GM12878 (cell line): ENCODE measurements around the gene SLC15A3. TPM values are rescaled to one million over a fixed set of nuclear protein-coding genes. Genes with fewer than 3 reads are reported as not detected.

Source experiments
- ATAC-seq: fragments of 200-7000 bp; cut with Tn5 transposase; 3 replicates; pipeline ENCODE4 v1.9.1; 2020; ENCODE audit warnings: mild to moderate bottlenecking, moderate library complexity
- BruUV-seq: library from RNA; stranded (reverse); fragments of 400-500 nt; replicated peaks from 2 replicates; lab custom pipeline; 2021; lab: Mats Ljungman, UMichigan
- CTCF ChIA-PET: fragments of 300-600 bp; sonication (Branson Sonifier 250); formaldehyde crosslinking; extraction: SDS; loops from one replicate; lab custom pipeline; 2021; ENCODE audit warnings: inconsistent platforms; lab: Yijun Ruan, JAX
- POLR2A ChIA-PET: fragments of 350-600 bp; formaldehyde crosslinking; extraction: SDS; loops from one replicate; lab custom pipeline; 2021; ENCODE audit warnings: inconsistent platforms; lab: Charles Lee
- RAD21 ChIA-PET: fragments of 300-600 bp; sonication (Branson Sonifier 250); formaldehyde crosslinking; loops from one replicate; lab custom pipeline; 2023; ENCODE audit warnings: antibody characterized with exemption; ENCODE audit not compliant: unreplicated experiment; lab: Charles Lee
- SMC1A ChIA-PET: fragments of 300-600 bp; sonication (Branson Sonifier 250); formaldehyde crosslinking; loops from one replicate; lab custom pipeline; 2023; ENCODE audit not compliant: unreplicated experiment, uncharacterized antibody; lab: Charles Lee
- DNase-seq: peaks from one replicate; pipeline ENCODE4 v3.0.0-alpha.2; 2011; ENCODE audit warnings: low read depth, low spot score
- FAIRE-seq: peaks from 3 replicates; lab custom pipeline; 2011; peaks lifted over from hg19 to GRCh38; lab: Jason Lieb, UNC
- H2AFZ ChIP-seq: 2 replicates; pipeline ENCODE4 v1.6.0; 2011; ENCODE audit warnings: low read depth, low read length, control low read depth; ENCODE audit not compliant: control insufficient read depth
- H3K27ac ChIP-seq: 2 replicates; pipeline ENCODE4 v1.5.1; 2011; ENCODE audit warnings: control low read depth; ENCODE audit not compliant: control insufficient read depth, insufficient read depth
- H3K27me3 ChIP-seq, 2 experiments: replicated peaks in 1 of 2; 2 replicates each; pipeline versions ENCODE4 v1.6.0 to v1.6.1; 2011; ENCODE audit warnings: low read length in 1 of 2; ENCODE audit not compliant: control insufficient read depth in 2 of 2, insufficient read depth in 2 of 2
- H3K36me3 ChIP-seq, 2 experiments: 2 replicates each; pipeline ENCODE4 v1.5.1; 2011; ENCODE audit warnings: low read length in 1 of 2; ENCODE audit not compliant: control insufficient read depth in 2 of 2, insufficient read depth in 2 of 2
- H3K4me1 ChIP-seq: 2 replicates; pipeline ENCODE4 v1.6.1; 2011; ENCODE audit warnings: mild to moderate bottlenecking, low read length, moderate library complexity, mixed read lengths; ENCODE audit not compliant: control insufficient read depth, insufficient read depth
- H3K4me2 ChIP-seq: 2 replicates; pipeline ENCODE4 v1.6.0; 2011; ENCODE audit warnings: control low read depth; ENCODE audit not compliant: control insufficient read depth, insufficient read depth
- H3K4me3 ChIP-seq: fragments of 200-600 bp; sonication (generic); 2 replicates; pipeline ENCODE4 v1.5.1; 2016
- H3K79me2 ChIP-seq: 2 replicates; pipeline ENCODE4 v1.6.0; 2011; ENCODE audit warnings: low read length; ENCODE audit not compliant: control insufficient read depth, insufficient read depth
- H3K9ac ChIP-seq: 2 replicates; pipeline ENCODE4 v1.8.0; 2011; ENCODE audit warnings: low read length, control low read depth, mixed read lengths; ENCODE audit not compliant: control insufficient read depth, insufficient read depth
- H3K9me3 ChIP-seq: replicated peaks from 3 replicates; pipeline ENCODE4 v1.5.1; 2011; ENCODE audit warnings: mild to moderate bottlenecking, low read length; ENCODE audit not compliant: control insufficient read depth, insufficient read depth
- H4K20me1 ChIP-seq: 2 replicates; pipeline ENCODE4 v1.6.0; 2011; ENCODE audit not compliant: control insufficient read depth, insufficient read depth
- BCLAF1 ChIP-seq: fragments of 450-650 bp; IDR thresholded peaks from 2 replicates; pipeline ENCODE4 v1.6.1; 2017; ENCODE audit warnings: antibody characterized with exemption, mild to moderate bottlenecking, moderate library complexity
- CREB1 ChIP-seq: IDR thresholded peaks from 2 replicates; pipeline ENCODE4 v1.6.1; 2012; ENCODE audit warnings: low read depth, mild to moderate bottlenecking, inconsistent platforms
- FOXM1 ChIP-seq: IDR thresholded peaks from 2 replicates; pipeline ENCODE4 v1.6.1; 2012; ENCODE audit warnings: low read depth, mild to moderate bottlenecking, inconsistent platforms, low read length, moderate library complexity
- HCFC1 ChIP-seq: fragments of 150-350 bp; IDR thresholded peaks from 2 replicates; pipeline ENCODE4 v1.6.1; 2014; ENCODE audit warnings: low read length
- IKZF2 ChIP-seq, 2 experiments: fragments of 450-650 bp; IDR thresholded peaks; 2 replicates each; pipeline ENCODE4 v1.6.1; 2017; ENCODE audit warnings: mild to moderate bottlenecking in 2 of 2, moderate library complexity in 2 of 2
- MLLT1 ChIP-seq: fragments of 450-650 bp; IDR thresholded peaks from 2 replicates; pipeline ENCODE4 v1.6.1; 2016; ENCODE audit warnings: mild to moderate bottlenecking
- MTA3 ChIP-seq: IDR thresholded peaks from 2 replicates; pipeline ENCODE4 v1.6.1; 2012; ENCODE audit warnings: low read length, inconsistent platforms, borderline replicate concordance
- NR2F1 ChIP-seq: fragments of 450-650 bp; conservative IDR thresholded peaks from 2 replicates; pipeline ENCODE4 v1.6.1; 2017; ENCODE audit warnings: mild to moderate bottlenecking
- PAX5 ChIP-seq: IDR thresholded peaks from 2 replicates; pipeline ENCODE4 v1.6.1; 2011; ENCODE audit warnings: low read depth, low read length, borderline replicate concordance
- RAD21 ChIP-seq: IDR thresholded peaks from 2 replicates; pipeline ENCODE4 v1.6.1; 2011; ENCODE audit warnings: mild to moderate bottlenecking, low read depth, low read length, moderate library complexity; ENCODE audit not compliant: insufficient read depth
- SMARCA5 ChIP-seq: fragments of 450-650 bp; IDR thresholded peaks from 2 replicates; pipeline ENCODE4 v1.6.1; 2017; ENCODE audit warnings: mild to moderate bottlenecking
- SREBF2 ChIP-seq: IDR thresholded peaks from 2 replicates; pipeline ENCODE4 v1.6.1; 2012; ENCODE audit warnings: mild to moderate bottlenecking, low read length
- STAT3 ChIP-seq: IDR thresholded peaks from 2 replicates; pipeline ENCODE4 v1.6.1; 2011; ENCODE audit warnings: low read depth, low read length, improper control_type of control experiment
- TCF7 ChIP-seq: IDR thresholded peaks from 2 replicates; pipeline ENCODE4 v1.6.1; 2014; ENCODE audit warnings: antibody characterized with exemption, borderline replicate concordance
- WRNIP1 ChIP-seq: IDR thresholded peaks from 2 replicates; pipeline ENCODE4 v1.6.1; 2011; ENCODE audit warnings: low read depth, low read length, improper control_type of control experiment, borderline replicate concordance
- ZNF217 ChIP-seq: fragments of 450-650 bp; IDR thresholded peaks from 2 replicates; pipeline ENCODE4 v1.6.1; 2017; ENCODE audit warnings: antibody characterized with exemption, mild to moderate bottlenecking
- WGBS: methylation state at CpG from one replicate; pipeline ENCODE4 v1.1.6; 2016; ENCODE audit warnings: low lambda C conversion rate; ENCODE audit not compliant: insufficient replicate concordance, insufficient coverage; ENCODE audit errors: missing lambda C conversion rate; 5-methylcytosine and 5-hydroxymethylcytosine counted together
- in situ Hi-C: fragments of 300-500 bp; cut with MboI; formaldehyde crosslinking; loops from 9 replicates; pipeline ENCODE4 v1.14.3; 2018; ENCODE audit warnings: mixed read lengths
- intact Hi-C: fragments of 100-400 bp; cut with micrococcal nuclease; formaldehyde crosslinking; loops from one replicate; pipeline ENCODE4 v1.14.2; 2022; ENCODE audit not compliant: unreplicated experiment
- polyA plus RNA-seq, 11 experiments: library from polyadenylated mRNA; depleted of rRNA in 4 of 11; unstranded in 6 of 11; stranded (reverse) in 5 of 11; fragments of >200 nt; fragmentation: Nextera tagmentation in 4 of 11; fragmentation: Illumina TruSeq in 1 of 11; extraction: Ambion mirVana in 4 of 11; extraction: Trizol in 1 of 11; gene quantifications; 1 replicate in 1 of 11; 2 replicates in 10 of 11; pipeline versions ENCODE4 v1.2.1 to v1.2.3, GENCODE V29; 2011 to 2016; ENCODE audit warnings: inconsistent platforms in 2 of 11, missing spikeins in 2 of 11, low read depth in 1 of 11
- total RNA-seq, 4 experiments: library from RNA; depleted of rRNA in 3 of 4; stranded (reverse); fragments of >200 nt in 3 of 4; fragmentation: Illumina TruSeq in 1 of 4; extraction: Trizol in 1 of 4; gene quantifications; 2 replicates each; pipeline versions ENCODE4 v1.2.1 to v1.2.3, GENCODE V29; 2013 to 2021
- TF ChIP-seq, protein P1 (sequence below): IDR thresholded peaks from 2 replicates; pipeline ENCODE4 v1.6.1; 2012; ENCODE audit warnings: improper control_type of control experiment, low read depth, low read length; ENCODE audit not compliant: insufficient replicate concordance

Gene SLC15A3
- total and polyA plus RNA-seq, 10 of the 15 experiments (the other 5 are each of a cell fraction or from before 2014, with no cell fraction given): 17.7 to 102 (median 55.8) TPM

DNA sequence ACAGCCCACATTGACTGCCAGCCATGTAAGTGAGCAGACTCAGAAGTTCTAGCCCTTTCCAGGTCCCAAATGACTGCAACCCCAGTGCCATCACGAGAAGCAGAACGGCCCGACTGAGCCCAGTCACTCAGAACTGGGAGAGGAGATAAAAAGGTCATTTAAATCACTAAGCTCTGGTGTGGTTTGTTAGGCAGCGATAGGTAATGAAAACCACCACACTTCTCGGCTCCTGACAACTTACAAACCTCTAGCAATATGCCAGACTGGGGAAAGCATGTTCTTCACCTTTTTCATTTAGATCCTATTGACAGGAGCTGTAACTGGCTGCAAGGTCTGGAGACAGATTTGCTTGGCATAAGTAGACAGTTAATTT is 6.7 kb downstream of the SLC15A3 start:
- WGBS: 95% methylated on average over 5 of the region's 5 CpGs
- no peak overlapping the region for H3K9ac ChIP-seq
- peak overlapping the region; percentile 40 for H3K4me2 ChIP-seq
- SMC1A ChIA-PET: interaction anchor here (0.6 to 2.8 kb wide), 10 partner anchors 9 to 251 kb away, joined by 3 to 14 read pairs (median 4); partner anchors contain the start of gene CD6
- no peak overlapping the region for H2AFZ ChIP-seq
- no peaks in the 10 kb centered on the region; the same call in none of the 2 replicates for H4K20me1 ChIP-seq
- no peak for FAIRE-seq
- RAD21 ChIA-PET: interaction anchor here (1.0 to 2.0 kb wide), 6 partner anchors 25 to 116 kb away, joined by 3 to 5 read pairs (median 4); partner anchors contain the start of gene TMEM109
- H3K27me3 ChIP-seq: no peaks in the 10 kb centered on the region
- no peak for DNase-seq
- POLR2A ChIA-PET: interaction anchor here (1.5 kb wide), 1 partner anchor 30 kb away, joined by 3 read pairs; no protein-coding TSS in a partner anchor
- H3K27ac ChIP-seq: no peak overlapping the region
- H3K9me3 ChIP-seq: no peaks in the 10 kb centered on the region
- peaks cover 20% of the 10 kb centered on the region for H3K4me1 ChIP-seq
- ATAC-seq: no peak
- peaks cover 50% of the 10 kb centered on the region for H3K79me2 ChIP-seq
- no TSS peak for BruUV-seq
- in situ Hi-C loops: no loop called here
- H3K4me3 ChIP-seq: 0 out of 2 replicates have a peak overlapping the region, but pooled peaks have one; percentile 8
- CTCF ChIA-PET: interaction anchor here (0.7 to 2.8 kb wide), 12 partner anchors 9 to 243 kb away, joined by 3 to 20 read pairs (median 4); partner anchors contain the start of genes CD6 and TMEM109
- intact Hi-C loops: no loop called here
- H3K36me3 ChIP-seq: peaks cover 21 to 25% of the 10 kb centered on the region in 2 experiments
- no peak for TF ChIP-seq PAX5
- TF ChIP-seq SMARCA5: no peak
- TF ChIP-seq WRNIP1: no peak
- TF ChIP-seq NR2F1: no peak
- TF ChIP-seq RAD21: no peak
- no peak for TF ChIP-seq CREB1
- TF ChIP-seq SREBF2: no peak
- TF ChIP-seq MTA3: no peak
- no peak for TF ChIP-seq FOXM1
- TF ChIP-seq TCF7: no peak
- no peak for TF ChIP-seq MLLT1
- TF ChIP-seq BCLAF1: no peak
- TF ChIP-seq, protein P1, sequence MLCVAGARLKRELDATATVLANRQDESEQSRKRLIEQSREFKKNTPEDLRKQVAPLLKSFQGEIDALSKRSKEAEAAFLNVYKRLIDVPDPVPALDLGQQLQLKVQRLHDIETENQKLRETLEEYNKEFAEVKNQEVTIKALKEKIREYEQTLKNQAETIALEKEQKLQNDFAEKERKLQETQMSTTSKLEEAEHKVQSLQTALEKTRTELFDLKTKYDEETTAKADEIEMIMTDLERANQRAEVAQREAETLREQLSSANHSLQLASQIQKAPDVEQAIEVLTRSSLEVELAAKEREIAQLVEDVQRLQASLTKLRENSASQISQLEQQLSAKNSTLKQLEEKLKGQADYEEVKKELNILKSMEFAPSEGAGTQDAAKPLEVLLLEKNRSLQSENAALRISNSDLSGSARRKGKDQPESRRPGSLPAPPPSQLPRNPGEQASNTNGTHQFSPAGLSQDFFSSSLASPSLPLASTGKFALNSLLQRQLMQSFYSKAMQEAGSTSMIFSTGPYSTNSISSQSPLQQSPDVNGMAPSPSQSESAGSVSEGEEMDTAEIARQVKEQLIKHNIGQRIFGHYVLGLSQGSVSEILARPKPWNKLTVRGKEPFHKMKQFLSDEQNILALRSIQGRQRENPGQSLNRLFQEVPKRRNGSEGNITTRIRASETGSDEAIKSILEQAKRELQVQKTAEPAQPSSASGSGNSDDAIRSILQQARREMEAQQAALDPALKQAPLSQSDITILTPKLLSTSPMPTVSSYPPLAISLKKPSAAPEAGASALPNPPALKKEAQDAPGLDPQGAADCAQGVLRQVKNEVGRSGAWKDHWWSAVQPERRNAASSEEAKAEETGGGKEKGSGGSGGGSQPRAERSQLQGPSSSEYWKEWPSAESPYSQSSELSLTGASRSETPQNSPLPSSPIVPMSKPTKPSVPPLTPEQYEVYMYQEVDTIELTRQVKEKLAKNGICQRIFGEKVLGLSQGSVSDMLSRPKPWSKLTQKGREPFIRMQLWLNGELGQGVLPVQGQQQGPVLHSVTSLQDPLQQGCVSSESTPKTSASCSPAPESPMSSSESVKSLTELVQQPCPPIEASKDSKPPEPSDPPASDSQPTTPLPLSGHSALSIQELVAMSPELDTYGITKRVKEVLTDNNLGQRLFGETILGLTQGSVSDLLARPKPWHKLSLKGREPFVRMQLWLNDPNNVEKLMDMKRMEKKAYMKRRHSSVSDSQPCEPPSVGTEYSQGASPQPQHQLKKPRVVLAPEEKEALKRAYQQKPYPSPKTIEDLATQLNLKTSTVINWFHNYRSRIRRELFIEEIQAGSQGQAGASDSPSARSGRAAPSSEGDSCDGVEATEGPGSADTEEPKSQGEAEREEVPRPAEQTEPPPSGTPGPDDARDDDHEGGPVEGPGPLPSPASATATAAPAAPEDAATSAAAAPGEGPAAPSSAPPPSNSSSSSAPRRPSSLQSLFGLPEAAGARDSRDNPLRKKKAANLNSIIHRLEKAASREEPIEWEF: no peak
- no peak for TF ChIP-seq ZNF217
- TF ChIP-seq STAT3: no peak
- no peak for TF ChIP-seq HCFC1
- TF ChIP-seq IKZF2 (IDR thresholded peaks at IDR 0.05): no peak
